Fibroblast of lung (primary cell): ENCODE measurements around the gene DUOX2. TPM values are rescaled to one million over a fixed set of nuclear protein-coding genes. Genes with fewer than 3 reads are reported as not detected.

Experiments
- DNase-seq, 2 donors: peaks; one replicate each; pipeline versions ENCODE4 v3.0.0 to v3.0.0-alpha.2; 2010; ENCODE audit warnings: low read depth in 2 of 2
- H2AFZ ChIP-seq: 2 replicates; pipeline ENCODE4 v1.5.1; 2012; ENCODE audit warnings: low read length, control low read depth, inconsistent platforms
- H3K27ac ChIP-seq: 2 replicates; pipeline ENCODE4 v1.5.1; 2011; ENCODE audit warnings: low read length, control low read depth; ENCODE audit not compliant: insufficient read depth
- H3K27me3 ChIP-seq: 2 replicates; pipeline ENCODE4 v1.5.1; 2011; ENCODE audit warnings: mild to moderate bottlenecking, low read length; ENCODE audit not compliant: control insufficient read depth, insufficient read depth
- H3K36me3 ChIP-seq: 2 replicates; pipeline ENCODE4 v1.5.1; 2011; ENCODE audit warnings: low read length; ENCODE audit not compliant: control insufficient read depth, insufficient read depth
- H3K4me1 ChIP-seq: 2 replicates; pipeline ENCODE4 v1.5.1; 2011; ENCODE audit warnings: low read length; ENCODE audit not compliant: control insufficient read depth, insufficient read depth; ENCODE audit errors: extremely low read depth
- H3K4me2 ChIP-seq: 2 replicates; pipeline ENCODE4 v1.5.1; 2011; ENCODE audit warnings: low read length, control low read depth; ENCODE audit not compliant: insufficient read depth; ENCODE audit errors: extremely low read depth
- H3K4me3 ChIP-seq, 4 experiments: fragments of 200-600 bp in 1 of 4; sonication (generic) in 1 of 4; replicated peaks in 1 of 4; 2 replicates each; pipeline ENCODE4 v1.5.1; 2011 to 2016; ENCODE audit warnings: low read length in 4 of 4, low read depth in 3 of 4, mild to moderate bottlenecking in 3 of 4, control low read depth in 2 of 4, inconsistent platforms in 1 of 4, mixed read lengths in 1 of 4; ENCODE audit not compliant: insufficient read depth in 1 of 4; ENCODE audit errors: control extremely low read depth in 1 of 4
- H3K79me2 ChIP-seq: 2 replicates; pipeline ENCODE4 v1.5.1; 2012; ENCODE audit warnings: mild to moderate bottlenecking, low read length, inconsistent platforms; ENCODE audit not compliant: control insufficient read depth, insufficient read depth
- H3K9ac ChIP-seq: 2 replicates; pipeline ENCODE4 v1.5.1; 2011; ENCODE audit warnings: mild to moderate bottlenecking, low read length, control low read depth; ENCODE audit not compliant: insufficient read depth
- H3K9me3 ChIP-seq: 2 replicates; pipeline ENCODE4 v1.5.1; 2012; ENCODE audit warnings: low read depth, low read length; ENCODE audit not compliant: control insufficient read depth, insufficient read depth
- H4K20me1 ChIP-seq: 2 replicates; pipeline ENCODE4 v1.5.1; 2011; ENCODE audit warnings: low read length; ENCODE audit not compliant: control insufficient read depth, insufficient read depth; ENCODE audit errors: extremely low read depth
- CTCF ChIP-seq, 2 donors: IDR thresholded peaks in 1 of 2; conservative IDR thresholded peaks in 1 of 2; 1 replicate in 1 of 2; 2 replicates in 1 of 2; pipeline ENCODE4 v1.5.1; 2011 to 2012; ENCODE audit warnings: low read length in 2 of 2, control low read depth in 1 of 2, inconsistent platforms in 1 of 2, low read depth in 1 of 2, mild to moderate bottlenecking in 1 of 2
- EZH2 ChIP-seq: IDR thresholded peaks from 2 replicates; pipeline ENCODE4 v1.5.1; 2012; ENCODE audit warnings: low read length, control low read depth, mild to moderate bottlenecking; ENCODE audit errors: missing control alignments
- polyA plus RNA-seq, 2 donors: library from polyadenylated mRNA; depleted of rRNA in 1 of 2; stranded (reverse) in 1 of 2; unstranded in 1 of 2; fragments of >200 nt; gene quantifications; 2 replicates each; pipeline ENCODE4 v1.2.1, GENCODE V29; 2011 to 2012; ENCODE audit warnings: missing spikeins in 1 of 2
- total RNA-seq: library from RNA; depleted of rRNA; stranded (reverse); fragments of >200 nt; gene quantifications from 2 replicates; pipeline ENCODE4 v1.2.1, GENCODE V29; 2014

DUOX2 gene
- total and polyA plus RNA-seq, 2 donors (not counting 1 experiment from before 2014, with no cell fraction given), result not detected

GRCh38 chr15:45102226-45102625 is 11.7 kb downstream of the DUOX2 start:
- H3K4me1 ChIP-seq, result no peaks in the 10 kb centered on the region
- H3K9me3 ChIP-seq, result no peaks in the 10 kb centered on the region
- H3K27me3 ChIP-seq, result peaks cover 5% of the 10 kb centered on the region
- no peak overlapping the region for H3K4me2 ChIP-seq
- no peaks in the 10 kb centered on the region for H3K79me2 ChIP-seq
- no peaks in the 10 kb centered on the region for H3K36me3 ChIP-seq
- no peak overlapping the region for H2AFZ ChIP-seq
- no peak for DNase-seq
- H3K9ac ChIP-seq, result no peak overlapping the region
- no peak overlapping the region for H3K27ac ChIP-seq
- no peaks in the 10 kb centered on the region for H4K20me1 ChIP-seq
- no peak overlapping the region for H3K4me3 ChIP-seq
- TF ChIP-seq EZH2 (no peak), CTCF (conservative IDR thresholded peaks at IDR 0.05 in 1 of 2, IDR thresholded peaks at IDR 0.05 in 1 of 2; ENCODE audit: low read depth in 1 of 2, low read length in 2 of 2) (no peak)

- TF ChIP-seq CTCF (conservative IDR thresholded peaks at IDR 0.05 in 1 of 2, IDR thresholded peaks at IDR 0.05 in 1 of 2; ENCODE audit: low read depth in 1 of 2, low read length in 2 of 2), result no peak
- TF ChIP-seq EZH2, result no peak
- Histone ChIP-seq H4K20me1 (no peaks in the 10 kb centered on the region), H3K27me3 (peaks cover 7% of the 10 kb centered on the region), H2AFZ (no peak overlapping the region), H3K9ac (no peak overlapping the region), H3K36me3 (no peaks in the 10 kb centered on the region), H3K9me3 (no peaks in the 10 kb centered on the region), H3K4me2 (no peak overlapping the region), H3K79me2 (no peaks in the 10 kb centered on the region), H3K4me1 (no peaks in the 10 kb centered on the region), H3K4me3 (no peak overlapping the region), H3K27ac (no peak overlapping the region)
- DNase-seq, result no peak
Observed at GRCh38 chr15:45101749-45102148, 12.2 kb downstream of the DUOX2 start.

- no peak for DNase-seq
- no peak overlapping the region for H2AFZ ChIP-seq
- H3K79me2 ChIP-seq, result no peaks in the 10 kb centered on the region
- TF ChIP-seq CTCF (conservative IDR thresholded peaks at IDR 0.05 in 1 of 2, IDR thresholded peaks at IDR 0.05 in 1 of 2; ENCODE audit: low read depth in 1 of 2, low read length in 2 of 2) (no peak), EZH2 (no peak)
- H3K9me3 ChIP-seq, result no peaks in the 10 kb centered on the region
- peaks cover 8% of the 10 kb centered on the region for H3K27me3 ChIP-seq
- H3K9ac ChIP-seq, result no peak overlapping the region
- H3K4me3 ChIP-seq, result no peak overlapping the region
- H3K27ac ChIP-seq, result no peak overlapping the region
- no peak overlapping the region for H3K4me2 ChIP-seq
- no peaks in the 10 kb centered on the region for H4K20me1 ChIP-seq
- H3K4me1 ChIP-seq, result no peaks in the 10 kb centered on the region
- no peaks in the 10 kb centered on the region for H3K36me3 ChIP-seq
Observed at GRCh38 chr15:45100884-45101625, 12.9 kb downstream of the DUOX2 start.
